Neural cell (in vitro differentiated cells): ENCODE data around the gene SUN5.

ENCODE experiments used
- CTCF ChIP-seq: fragments of 450-650 bp; IDR thresholded peaks from 2 replicates; pipeline ENCODE4 v1.5.1; 2014; ENCODE audit warnings: antibody characterized with exemption, mild to moderate bottlenecking, moderate library complexity; ENCODE audit not compliant: poor library complexity, severe bottlenecking
- EZH2 ChIP-seq: fragments of 200-600, 300-800 bp; shearing (Covaris generic), sonication (generic); IDR thresholded peaks from 2 replicates; pipeline ENCODE4 v1.6.1; 2014; ENCODE audit warnings: antibody characterized with exemption, low read length, borderline replicate concordance, mild to moderate bottlenecking; ENCODE audit not compliant: insufficient read depth, poor library complexity, severe bottlenecking
- POLR2AphosphoS5 ChIP-seq: IDR thresholded peaks from 2 replicates; pipeline ENCODE4 v1.6.1; 2012

- TF ChIP-seq POLR2AphosphoS5 (no peak), CTCF (no peak), EZH2 (no peak)
Observed at GRCh38 chr20:32960849-32961731, 43.1 kb downstream of the SUN5 start.
